ENCODE results near the gene MXD1.

- TF ChIP-seq CTCF (IDR thresholded peaks at IDR 0.05; ENCODE audit: low read length) (no peak), EZH2phosphoT487 (IDR thresholded peaks at IDR 0.05; ENCODE audit: low read length) (no peak)
Observed at GRCh38 chr2:69973335-69973735, 58.4 kb downstream of the MXD1 start.

Data from MM.1S (cell line).